Loucy (cell line): ENCODE results near the gene DHX40.

ENCODE experiments used
- EZH2phosphoT487 ChIP-seq: fragments of 200-600 bp; IDR thresholded peaks from 2 replicates; pipeline ENCODE4 v1.6.1; 2018; ENCODE audit warnings: antibody characterized with exemption, mild to moderate bottlenecking, moderate library complexity, borderline replicate concordance
- TF ChIP-seq, protein P1 (sequence below): fragments of 200-600 bp; sonication (generic); conservative IDR thresholded peaks from 2 replicates; pipeline ENCODE4 v1.5.1; 2014; ENCODE audit warnings: mild to moderate bottlenecking, antibody characterized with exemption, low read length

DNA sequence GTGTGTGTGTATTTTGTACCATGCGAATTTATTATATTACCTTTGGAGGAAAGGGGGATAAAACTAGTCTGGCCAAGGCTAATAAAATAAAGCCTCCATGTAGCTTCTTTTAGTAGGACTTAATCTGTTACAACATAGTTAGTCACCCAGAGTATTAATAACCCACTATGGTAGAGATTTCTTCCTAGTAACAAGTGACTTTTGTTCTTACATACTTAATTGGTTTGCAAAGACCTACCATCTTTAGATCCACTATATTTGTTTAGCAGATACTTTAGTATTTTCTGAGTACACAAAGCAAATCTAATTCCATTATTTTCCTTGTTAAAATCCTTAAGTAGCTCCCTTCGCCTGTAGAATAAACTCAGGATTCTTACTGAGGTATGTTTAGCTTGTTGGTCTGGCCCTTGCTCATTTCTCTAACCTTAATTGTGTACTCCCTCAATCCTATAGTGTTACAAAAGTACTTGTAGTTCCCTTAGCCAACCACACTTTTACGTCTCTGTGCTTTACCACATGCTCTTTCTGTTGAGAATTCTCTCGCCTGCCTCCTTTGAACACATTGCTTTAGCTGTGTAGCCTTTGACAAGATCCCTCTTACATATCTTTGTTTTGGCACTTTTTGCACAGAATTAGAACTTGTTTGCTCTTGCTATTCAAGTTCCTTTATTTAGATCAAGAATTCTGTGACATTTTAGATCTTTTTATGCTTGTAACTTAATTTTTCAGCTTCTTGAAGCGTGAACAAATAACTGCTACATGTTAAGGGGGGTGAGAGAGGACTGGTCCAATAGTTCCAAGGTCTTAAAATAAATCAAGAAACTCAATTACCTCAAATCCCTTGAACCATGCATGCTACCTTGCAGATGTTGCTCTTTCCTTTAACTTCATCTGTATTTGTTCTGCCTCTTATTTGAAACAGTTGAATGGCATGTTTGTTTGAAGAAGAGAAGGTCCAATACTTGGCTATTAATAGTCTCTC is 78.0 kb downstream of the DHX40 start:
- TF ChIP-seq, protein P1, sequence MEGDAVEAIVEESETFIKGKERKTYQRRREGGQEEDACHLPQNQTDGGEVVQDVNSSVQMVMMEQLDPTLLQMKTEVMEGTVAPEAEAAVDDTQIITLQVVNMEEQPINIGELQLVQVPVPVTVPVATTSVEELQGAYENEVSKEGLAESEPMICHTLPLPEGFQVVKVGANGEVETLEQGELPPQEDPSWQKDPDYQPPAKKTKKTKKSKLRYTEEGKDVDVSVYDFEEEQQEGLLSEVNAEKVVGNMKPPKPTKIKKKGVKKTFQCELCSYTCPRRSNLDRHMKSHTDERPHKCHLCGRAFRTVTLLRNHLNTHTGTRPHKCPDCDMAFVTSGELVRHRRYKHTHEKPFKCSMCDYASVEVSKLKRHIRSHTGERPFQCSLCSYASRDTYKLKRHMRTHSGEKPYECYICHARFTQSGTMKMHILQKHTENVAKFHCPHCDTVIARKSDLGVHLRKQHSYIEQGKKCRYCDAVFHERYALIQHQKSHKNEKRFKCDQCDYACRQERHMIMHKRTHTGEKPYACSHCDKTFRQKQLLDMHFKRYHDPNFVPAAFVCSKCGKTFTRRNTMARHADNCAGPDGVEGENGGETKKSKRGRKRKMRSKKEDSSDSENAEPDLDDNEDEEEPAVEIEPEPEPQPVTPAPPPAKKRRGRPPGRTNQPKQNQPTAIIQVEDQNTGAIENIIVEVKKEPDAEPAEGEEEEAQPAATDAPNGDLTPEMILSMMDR, result no peak
- no peak for TF ChIP-seq EZH2phosphoT487
